Mesothelial cell of epicardium (in vitro differentiated cells): Measurements from ENCODE around the gene HAAO. TPM values are rescaled to one million over a fixed set of nuclear protein-coding genes. Genes with fewer than 3 reads are reported as not detected.

Experiments used
- DNase-seq, 2 experiments: peaks; one replicate each; pipeline ENCODE4 v3.0.0; 2021; ENCODE audit warnings: low spot score in 2 of 2; ENCODE audit not compliant: unreplicated experiment in 2 of 2
- H3K27ac Mint-ChIP-seq: 2 replicates; pipeline ENCODE4 v1.8.0; 2021; ENCODE audit warnings: mixed read lengths
- H3K27me3 Mint-ChIP-seq: 2 replicates; pipeline ENCODE4 v1.8.0; 2021; ENCODE audit warnings: low read depth, mixed read lengths
- H3K36me3 Mint-ChIP-seq: 2 replicates; pipeline ENCODE4 v1.8.0; 2021; ENCODE audit warnings: mixed read lengths
- H3K4me1 Mint-ChIP-seq: 2 replicates; pipeline ENCODE4 v1.8.0; 2021; ENCODE audit warnings: mixed read lengths
- H3K4me3 Mint-ChIP-seq: 2 replicates; pipeline ENCODE4 v1.8.0; 2021; ENCODE audit warnings: mild to moderate bottlenecking, moderate library complexity, mixed read lengths
- H3K9me3 Mint-ChIP-seq: 2 replicates; pipeline ENCODE4 v1.8.0; 2021; ENCODE audit warnings: mixed read lengths
- total RNA-seq: library from RNA; stranded (reverse); gene quantifications from 3 replicates; pipeline ENCODE4 v1.2.1, GENCODE V29; 2021
- TF ChIP-seq, protein P1 (sequence below): fragments of 200-600 bp; sonication (generic); IDR thresholded peaks from one replicate; pipeline ENCODE4 v1.5.0; 2021; ENCODE audit warnings: antibody characterized with exemption; ENCODE audit not compliant: unreplicated experiment

The HAAO gene
- total RNA-seq, 1 donor from 2014 or later: 23.3 TPM

DNA sequence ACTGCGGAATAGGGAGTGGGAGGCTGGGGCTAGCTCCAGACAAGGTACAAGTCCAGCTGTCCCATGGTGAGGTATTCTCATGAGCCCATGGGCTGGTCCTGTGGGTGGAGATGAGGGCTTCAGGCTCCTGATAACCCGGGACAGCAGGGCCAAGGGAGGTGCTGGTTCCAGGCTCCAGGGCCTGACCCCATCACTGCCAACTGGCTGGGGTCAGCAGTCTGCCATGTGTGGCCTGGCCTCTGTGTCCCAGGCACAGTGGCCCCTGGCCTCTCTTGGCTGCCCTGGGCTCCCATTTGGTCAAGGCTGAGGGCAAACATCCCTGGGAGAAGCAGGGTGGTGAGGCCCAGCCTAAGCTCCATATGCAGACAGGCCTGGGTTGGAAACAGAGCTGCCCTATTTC lies 27.5 kb downstream of the HAAO start:
- H3K4me3 Mint-ChIP-seq: no peak overlapping the region
- no peaks in the 10 kb centered on the region for H3K9me3 Mint-ChIP-seq
- no peaks in the 10 kb centered on the region for H3K4me1 Mint-ChIP-seq
- H3K36me3 Mint-ChIP-seq: peaks cover 4% of the 10 kb centered on the region
- H3K27ac Mint-ChIP-seq: no peak overlapping the region
- no peaks in the 10 kb centered on the region for H3K27me3 Mint-ChIP-seq
- no peak for DNase-seq
- TF ChIP-seq, protein P1, sequence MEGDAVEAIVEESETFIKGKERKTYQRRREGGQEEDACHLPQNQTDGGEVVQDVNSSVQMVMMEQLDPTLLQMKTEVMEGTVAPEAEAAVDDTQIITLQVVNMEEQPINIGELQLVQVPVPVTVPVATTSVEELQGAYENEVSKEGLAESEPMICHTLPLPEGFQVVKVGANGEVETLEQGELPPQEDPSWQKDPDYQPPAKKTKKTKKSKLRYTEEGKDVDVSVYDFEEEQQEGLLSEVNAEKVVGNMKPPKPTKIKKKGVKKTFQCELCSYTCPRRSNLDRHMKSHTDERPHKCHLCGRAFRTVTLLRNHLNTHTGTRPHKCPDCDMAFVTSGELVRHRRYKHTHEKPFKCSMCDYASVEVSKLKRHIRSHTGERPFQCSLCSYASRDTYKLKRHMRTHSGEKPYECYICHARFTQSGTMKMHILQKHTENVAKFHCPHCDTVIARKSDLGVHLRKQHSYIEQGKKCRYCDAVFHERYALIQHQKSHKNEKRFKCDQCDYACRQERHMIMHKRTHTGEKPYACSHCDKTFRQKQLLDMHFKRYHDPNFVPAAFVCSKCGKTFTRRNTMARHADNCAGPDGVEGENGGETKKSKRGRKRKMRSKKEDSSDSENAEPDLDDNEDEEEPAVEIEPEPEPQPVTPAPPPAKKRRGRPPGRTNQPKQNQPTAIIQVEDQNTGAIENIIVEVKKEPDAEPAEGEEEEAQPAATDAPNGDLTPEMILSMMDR: no peak

DNA sequence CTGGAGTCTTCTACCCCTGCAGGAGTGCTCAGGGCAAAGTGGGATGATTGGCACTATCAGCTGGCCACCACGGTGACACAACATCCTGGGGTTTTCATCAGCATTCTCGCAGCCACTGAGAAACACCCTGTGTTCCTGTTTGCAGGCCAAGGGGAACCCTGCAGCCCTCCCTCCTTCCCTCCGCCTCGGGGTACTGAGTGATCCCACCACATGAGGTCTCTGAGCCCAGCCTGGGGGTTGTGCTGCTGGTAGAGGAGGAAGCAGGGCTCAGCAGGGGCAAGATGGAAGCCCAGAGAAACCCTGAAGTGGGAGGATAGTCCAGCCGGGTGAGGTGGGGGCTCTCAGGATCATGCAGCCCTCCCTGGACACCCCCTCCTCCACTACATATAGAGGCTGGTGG lies 28.3 kb downstream of the HAAO start, which contains the start of gene OXER1:
Gene OXER1, minus strand, starts transcription at position 40 of the 400 bp plus-strand sequence. CDS start 73 bp downstream, outside the sequence.
- no peak within 1 kb of the TSS for H3K27ac Mint-ChIP-seq
- no peak for DNase-seq
- TF ChIP-seq, protein P1: no peak
- H3K4me3 Mint-ChIP-seq: no peak within 1 kb of the TSS
- H3K36me3 Mint-ChIP-seq: peaks cover 4% of the 10 kb centered on the region
- H3K27me3 Mint-ChIP-seq: no peaks in the 10 kb centered on the region
- no peaks in the 10 kb centered on the region for H3K4me1 Mint-ChIP-seq
- no peaks in the 10 kb centered on the region for H3K9me3 Mint-ChIP-seq

DNA sequence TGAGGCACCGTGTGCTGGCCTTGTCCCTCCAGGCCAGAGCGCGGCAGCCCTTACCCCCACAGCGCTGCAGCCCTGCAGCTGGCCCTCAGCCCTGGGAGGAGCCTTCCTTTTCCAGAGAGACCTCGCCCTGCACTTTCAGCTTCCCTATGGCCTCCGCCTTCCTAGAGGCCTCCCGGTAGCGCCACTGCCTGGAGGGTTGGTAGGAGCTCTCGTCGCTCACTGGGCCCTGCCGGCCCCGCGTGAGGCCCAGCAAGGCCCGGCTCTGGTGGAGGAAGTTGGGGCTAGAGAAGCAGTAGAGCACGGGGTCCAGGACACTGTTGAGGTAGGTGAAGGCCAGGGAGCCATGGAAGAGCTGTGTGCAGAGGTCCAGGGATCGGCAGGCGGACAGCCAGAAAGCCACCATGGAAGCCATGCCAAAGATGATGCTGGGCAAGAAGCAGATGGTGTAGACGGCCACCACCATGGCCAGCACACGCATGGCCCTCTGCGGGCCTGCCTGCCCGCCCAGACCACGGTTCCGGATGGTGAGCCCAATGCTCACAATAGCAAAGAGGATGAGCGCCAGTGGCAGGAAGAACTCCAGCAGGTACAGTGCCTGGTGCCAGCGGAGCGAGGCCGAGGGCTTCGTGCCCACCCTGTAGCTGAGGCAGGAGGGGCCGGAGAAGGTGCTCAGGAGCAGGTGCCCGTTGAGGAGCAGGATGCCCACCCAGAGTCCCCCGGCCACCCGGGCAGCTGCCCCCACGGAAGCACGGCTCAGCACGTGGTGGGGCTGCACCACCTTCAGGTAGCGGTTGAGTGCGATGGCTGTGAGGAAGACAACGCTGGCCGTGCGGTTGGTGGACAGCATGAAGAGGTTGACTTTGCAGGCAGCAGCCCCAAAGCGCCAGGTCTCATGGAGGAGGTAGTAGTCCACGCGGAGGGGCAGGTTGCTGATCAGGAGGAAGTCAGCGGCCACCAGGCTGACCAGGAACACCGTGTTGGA lies 29.3 kb downstream of the HAAO start:
- H3K36me3 Mint-ChIP-seq: peaks cover 8% of the 10 kb centered on the region
- no peaks in the 10 kb centered on the region for H3K27me3 Mint-ChIP-seq
- H3K4me3 Mint-ChIP-seq: no peak overlapping the region
- no peaks in the 10 kb centered on the region for H3K4me1 Mint-ChIP-seq
- DNase-seq: no peak
- TF ChIP-seq, protein P1: no peak
- no peaks in the 10 kb centered on the region for H3K9me3 Mint-ChIP-seq
- no peak overlapping the region for H3K27ac Mint-ChIP-seq

DNA sequence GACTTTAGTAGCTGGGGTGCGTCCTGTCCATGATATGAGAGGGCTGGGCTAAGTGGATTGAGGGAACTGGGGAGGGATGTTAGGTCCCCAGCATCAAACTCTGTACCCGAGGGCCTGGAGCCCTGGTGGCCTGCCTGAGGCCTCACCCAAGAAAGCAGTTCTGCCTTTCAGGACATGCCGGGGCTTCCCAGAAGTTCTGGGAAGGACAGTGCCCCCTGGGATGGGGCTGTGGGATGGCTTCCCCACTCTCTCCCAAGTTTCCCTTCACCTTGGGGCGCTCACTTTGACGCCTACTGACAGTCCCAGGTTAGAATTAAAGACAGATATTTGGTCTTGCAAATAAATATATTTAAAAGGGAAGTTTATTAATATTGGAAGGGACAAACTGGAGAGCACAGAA lies 30.2 kb downstream of the HAAO start:
- peaks cover 8% of the 10 kb centered on the region for H3K36me3 Mint-ChIP-seq
- no peaks in the 10 kb centered on the region for H3K9me3 Mint-ChIP-seq
- H3K27me3 Mint-ChIP-seq: no peaks in the 10 kb centered on the region
- no peaks in the 10 kb centered on the region for H3K4me1 Mint-ChIP-seq
- DNase-seq: no peak
- H3K27ac Mint-ChIP-seq: no peak overlapping the region
- TF ChIP-seq, protein P1: no peak
- H3K4me3 Mint-ChIP-seq: no peak overlapping the region

DNA sequence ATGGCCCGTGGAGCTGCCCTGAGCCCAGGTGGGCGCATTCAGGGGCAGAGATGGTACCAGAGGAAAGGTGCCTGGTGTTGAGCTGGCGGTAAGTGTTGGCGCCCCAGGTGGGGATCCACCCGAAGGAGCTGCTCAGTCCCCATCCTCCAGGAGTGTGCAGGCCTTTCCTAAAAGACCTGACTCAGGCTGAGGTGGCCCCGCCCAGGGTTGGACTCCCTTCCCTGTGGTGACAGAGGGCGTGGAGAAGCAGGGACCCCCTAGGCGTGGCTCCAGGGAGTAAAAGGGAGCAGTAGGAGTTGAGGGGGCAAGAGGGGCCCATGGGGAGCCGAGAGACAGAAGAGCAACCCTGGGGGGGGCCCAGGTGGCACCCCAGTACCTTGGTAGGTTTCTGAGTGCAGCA lies 30.8 kb downstream of the HAAO start:
- H3K4me3 Mint-ChIP-seq: no peak overlapping the region
- H3K27ac Mint-ChIP-seq: no peak overlapping the region
- no peaks in the 10 kb centered on the region for H3K9me3 Mint-ChIP-seq
- no peak for DNase-seq
- peaks cover 8% of the 10 kb centered on the region for H3K36me3 Mint-ChIP-seq
- TF ChIP-seq, protein P1: no peak
- H3K27me3 Mint-ChIP-seq: no peaks in the 10 kb centered on the region
- H3K4me1 Mint-ChIP-seq: peaks cover 1% of the 10 kb centered on the region
